Trophoblast cell (in vitro differentiated cells and primary cell): Measurements from ENCODE around the gene TMEM132D.
"Not testable (repeated sequence)": the region's sequence is repeated elsewhere in the genome, so short reads cannot be mapped to it uniquely, and the experiment has no call there.

ENCODE experiments used
- DNase-seq, 2 donors: peaks; one replicate each; pipeline ENCODE4 v3.0.0-alpha.2; 2016
- H2AFZ ChIP-seq: 2 replicates; pipeline ENCODE4 v1.6.1; 2013; ENCODE audit warnings: low read length, moderate library complexity, mild to moderate bottlenecking; ENCODE audit not compliant: insufficient read depth, poor library complexity
- H2AK5ac ChIP-seq: 2 replicates; pipeline ENCODE4 v1.6.1; 2013; ENCODE audit warnings: mild to moderate bottlenecking, low read length
- H2BK120ac ChIP-seq: 2 replicates; pipeline ENCODE4 v1.6.1; 2013; ENCODE audit warnings: low read length, mild to moderate bottlenecking, moderate library complexity; ENCODE audit not compliant: insufficient read depth, poor library complexity
- H2BK12ac ChIP-seq: 2 replicates; pipeline ENCODE4 v1.6.1; 2013; ENCODE audit warnings: mild to moderate bottlenecking, low read length, moderate library complexity
- H2BK5ac ChIP-seq: 2 replicates; pipeline ENCODE4 v1.6.1; 2013; ENCODE audit warnings: low read length, low read depth, moderate library complexity, mild to moderate bottlenecking; ENCODE audit not compliant: poor library complexity
- H3K14ac ChIP-seq: 2 replicates; pipeline ENCODE4 v1.6.1; 2013; ENCODE audit warnings: mild to moderate bottlenecking, low read length
- H3K18ac ChIP-seq: 2 replicates; pipeline ENCODE4 v1.6.1; 2013; ENCODE audit warnings: mild to moderate bottlenecking, low read length
- H3K23ac ChIP-seq: 2 replicates; pipeline ENCODE4 v1.6.1; 2013; ENCODE audit warnings: low read length
- H3K27ac ChIP-seq: 2 replicates; pipeline ENCODE4 v1.5.1; 2013; ENCODE audit warnings: low read depth, mild to moderate bottlenecking, inconsistent platforms, low read length, moderate library complexity
- H3K27me3 ChIP-seq: 2 replicates; pipeline ENCODE4 v1.6.1; 2013; ENCODE audit warnings: inconsistent platforms, mild to moderate bottlenecking, low read length, moderate library complexity; ENCODE audit not compliant: insufficient read depth
- H3K36me3 ChIP-seq, 2 experiments: 1 replicate in 1 of 2; 2 replicates in 1 of 2; pipeline ENCODE4 v1.6.1; 2013; ENCODE audit warnings: low read length in 2 of 2, mild to moderate bottlenecking in 2 of 2, moderate library complexity in 1 of 2; ENCODE audit not compliant: insufficient read depth in 2 of 2, control insufficient read depth in 1 of 2
- H3K4ac ChIP-seq: 2 replicates; pipeline ENCODE4 v1.6.1; 2013; ENCODE audit warnings: low read depth, mild to moderate bottlenecking, low read length, moderate library complexity
- H3K4me1 ChIP-seq, 2 experiments: 1 replicate in 1 of 2; 2 replicates in 1 of 2; pipeline ENCODE4 v1.6.1; 2013; ENCODE audit warnings: low read length in 2 of 2, mild to moderate bottlenecking in 2 of 2, moderate library complexity in 1 of 2; ENCODE audit not compliant: insufficient read depth in 2 of 2, control insufficient read depth in 1 of 2
- H3K4me2 ChIP-seq: 2 replicates; pipeline ENCODE4 v1.6.1; 2013; ENCODE audit warnings: inconsistent platforms, mild to moderate bottlenecking, low read length, moderate library complexity
- H3K4me3 ChIP-seq: 2 replicates; pipeline ENCODE4 v1.5.1; 2013; ENCODE audit warnings: mild to moderate bottlenecking, low read depth, low read length, inconsistent platforms
- H3K79me1 ChIP-seq: one replicate; pipeline ENCODE4 v1.6.1; 2013; ENCODE audit warnings: low read length
- H3K79me2 ChIP-seq: 2 replicates; pipeline ENCODE4 v1.6.1; 2013; ENCODE audit warnings: low read length, mild to moderate bottlenecking; ENCODE audit not compliant: control insufficient read depth, insufficient read depth, poor library complexity
- H3K9ac ChIP-seq: 2 replicates; pipeline ENCODE4 v1.6.1; 2013; ENCODE audit warnings: mild to moderate bottlenecking, low read length
- H3K9me3 ChIP-seq: 2 replicates; pipeline ENCODE4 v1.6.1; 2013; ENCODE audit warnings: low read depth, mild to moderate bottlenecking, control low read depth, inconsistent platforms, low read length; ENCODE audit not compliant: insufficient read depth
- H4K12ac ChIP-seq: 2 replicates; pipeline ENCODE4 v1.6.1; 2013; ENCODE audit warnings: low read depth, mild to moderate bottlenecking, low read length, moderate library complexity
- H4K8ac ChIP-seq: 2 replicates; pipeline ENCODE4 v1.6.1; 2013; ENCODE audit warnings: low read depth, mild to moderate bottlenecking, low read length, moderate library complexity
- H4K91ac ChIP-seq: one replicate; pipeline ENCODE4 v1.6.1; 2013; ENCODE audit warnings: low read depth, mild to moderate bottlenecking, low read length, moderate library complexity
- WGBS: extraction: QIAGEN DNeasy Blood & Tissue Kit; methylation state at CpG from one replicate; pipeline ENCODE4 v1.1.7; 2013; ENCODE audit warnings: missing lambda C conversion rate; ENCODE audit not compliant: insufficient read length, insufficient coverage; ENCODE audit errors: extremely low coverage; 5-methylcytosine and 5-hydroxymethylcytosine counted together

Gene TMEM132D

GRCh38 chr12:129550353-129550752 is 353.5 kb downstream of the TMEM132D start:
- no peak overlapping the region for H3K23ac ChIP-seq
- H3K27me3 ChIP-seq: no peaks in the 10 kb centered on the region
- H3K79me2 ChIP-seq: no peaks in the 10 kb centered on the region
- no peak for DNase-seq
- H3K14ac ChIP-seq: no peak overlapping the region
- H2AFZ ChIP-seq: no peak overlapping the region
- no peak overlapping the region for H3K27ac ChIP-seq
- H3K9me3 ChIP-seq: no peaks in the 10 kb centered on the region
- no peak overlapping the region for H3K4ac ChIP-seq
- H2BK120ac ChIP-seq: no peak overlapping the region
- H4K12ac ChIP-seq: no peak overlapping the region
- H3K4me2 ChIP-seq: no peak overlapping the region
- H3K18ac ChIP-seq: no peak overlapping the region
- no peak overlapping the region for H3K9ac ChIP-seq
- no CpG with 5 or more reads among the region's 3 CpGs for WGBS
- H3K36me3 ChIP-seq: no peaks in the 10 kb centered on the region
- H4K91ac ChIP-seq: no peak overlapping the region
- no peak overlapping the region for H4K8ac ChIP-seq
- no peak overlapping the region for H3K4me3 ChIP-seq
- H3K4me1 ChIP-seq: no peaks in the 10 kb centered on the region
- H2BK5ac ChIP-seq: no peak overlapping the region
- no peaks in the 10 kb centered on the region for H3K79me1 ChIP-seq
- no peak overlapping the region for H2AK5ac ChIP-seq
- no peak overlapping the region for H2BK12ac ChIP-seq

- Histone ChIP-seq H3K9ac (no peak overlapping the region), H3K4ac (no peak overlapping the region), H3K27me3 (no peaks in the 10 kb centered on the region), H3K23ac (no peak overlapping the region), H3K4me2 (no peak overlapping the region), H3K27ac (no peak overlapping the region), H2BK120ac (no peak overlapping the region), H2AK5ac (no peak overlapping the region), H4K91ac (no peak overlapping the region), H4K8ac (no peak overlapping the region), H2AFZ (no peak overlapping the region), H4K12ac (no peak overlapping the region), H3K9me3 (no peaks in the 10 kb centered on the region), H3K79me1 (no peaks in the 10 kb centered on the region), H3K79me2 (no peaks in the 10 kb centered on the region), H3K4me1 (no peaks in the 10 kb centered on the region), H3K18ac (no peak overlapping the region), H2BK5ac (no peak overlapping the region), H2BK12ac (no peak overlapping the region), H3K4me3 (no peak overlapping the region), H3K14ac (no peak overlapping the region), H3K36me3 (no peaks in the 10 kb centered on the region)
- no peak for DNase-seq
- WGBS: no CpG with 5 or more reads among the region's 5 CpGs
These were observed 354.2 kb downstream of the TMEM132D start for GRCh38 chr12:129549656-129550055.

- H2BK12ac ChIP-seq, H3K9ac ChIP-seq, H3K4me3 ChIP-seq, H3K27ac ChIP-seq, H4K91ac ChIP-seq, H3K79me1 ChIP-seq, H3K18ac ChIP-seq, H4K12ac ChIP-seq, H3K9me3 ChIP-seq, H2BK5ac ChIP-seq, H2AK5ac ChIP-seq, H3K4me1 ChIP-seq, H3K27me3 ChIP-seq, H4K8ac ChIP-seq, H2BK120ac ChIP-seq, H3K14ac ChIP-seq, H3K79me2 ChIP-seq, DNase-seq, H3K4me2 ChIP-seq, H3K4ac ChIP-seq, H3K36me3 ChIP-seq, H3K23ac ChIP-seq, H2AFZ ChIP-seq: not testable (repeated sequence)
- no CpG with 5 or more reads among the region's 2 CpGs for WGBS
These were observed 354.8 kb downstream of the TMEM132D start for GRCh38 chr12:129549020-129549419.

GRCh38 chr12:129544716-129545115 is 359.1 kb downstream of the TMEM132D start:
- H3K23ac ChIP-seq: no peak overlapping the region
- no CpG with 5 or more reads among the region's 6 CpGs for WGBS
- no peak overlapping the region for H4K8ac ChIP-seq

More at GRCh38 chr12:129544716-129545115, 359.1 kb downstream of the TMEM132D start:
- H2BK12ac ChIP-seq: no peak overlapping the region
- no peak overlapping the region for H2AFZ ChIP-seq
- no peak overlapping the region for H3K27ac ChIP-seq
- H3K4me3 ChIP-seq: no peak overlapping the region
- H2BK5ac ChIP-seq: no peak overlapping the region
- H2AK5ac ChIP-seq: no peak overlapping the region
- no peak overlapping the region for H4K12ac ChIP-seq
- no peak overlapping the region for H4K91ac ChIP-seq
- H3K79me1 ChIP-seq: no peaks in the 10 kb centered on the region
- H3K4me2 ChIP-seq: no peak overlapping the region
- no peak overlapping the region for H2BK120ac ChIP-seq
- no peak overlapping the region for H3K4ac ChIP-seq
- no peaks in the 10 kb centered on the region for H3K36me3 ChIP-seq
- H3K27me3 ChIP-seq: no peaks in the 10 kb centered on the region
- H3K9ac ChIP-seq: no peak overlapping the region
- DNase-seq: no peak
- no peaks in the 10 kb centered on the region for H3K79me2 ChIP-seq
- H3K9me3 ChIP-seq: no peaks in the 10 kb centered on the region
- H3K18ac ChIP-seq: no peak overlapping the region
- no peak overlapping the region for H3K14ac ChIP-seq
- no peaks in the 10 kb centered on the region for H3K4me1 ChIP-seq
